Hematopoietic multipotent progenitor cell treated with erythropoietin and hydrocortisone succinate and interleukin-3 and kit ligand, for 6 days (in vitro differentiated cells): ENCODE measurements around the gene COX18.

Experiments
- DNase-seq: peaks from one replicate; pipeline ENCODE4 v3.0.0-alpha.2; 2015

The COX18 gene

GRCh38 chr4:73053076-73053475 lies 16.4 kb downstream of the COX18 start:
- no peak for DNase-seq

GRCh38 chr4:73051625-73052024 lies 17.9 kb downstream of the COX18 start:
- no peak for DNase-seq

GRCh38 chr4:73045879-73046278 lies 23.6 kb downstream of the COX18 start:
- no peak for DNase-seq

- DNase-seq, result no peak
Measured at GRCh38 chr4:73037057-73037456, 32.5 kb downstream of the COX18 start.

DNA sequence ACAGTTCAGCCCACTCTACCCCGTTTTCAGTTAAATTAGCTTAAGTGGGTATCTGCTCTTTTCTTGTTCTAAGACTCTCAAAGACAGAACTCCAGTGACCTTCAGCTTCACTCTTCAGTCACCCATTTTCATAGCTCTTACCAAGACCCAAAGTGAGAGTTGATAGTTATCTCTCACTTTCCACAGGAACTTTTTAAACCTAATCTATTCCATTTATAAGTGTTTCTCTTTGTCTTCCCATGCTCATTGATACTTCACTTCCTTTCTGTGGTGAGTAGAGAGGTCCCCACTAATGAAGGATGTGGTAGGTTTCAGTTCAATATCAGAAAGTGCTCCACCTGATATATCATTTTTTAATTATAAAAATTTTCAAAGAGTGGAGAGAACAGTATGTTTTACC lies 33.4 kb downstream of the COX18 start:
- DNase-seq, result no peak

- no peak for DNase-seq
Measured at GRCh38 chr4:73034896-73035295, 34.6 kb downstream of the COX18 start.

- DNase-seq, result peak; percentile 33
Measured at GRCh38 chr4:73028621-73029020, 40.9 kb downstream of the COX18 start.

GRCh38 chr4:73021634-73022033 lies 47.9 kb downstream of the COX18 start:
- DNase-seq, result peak; percentile 68

GRCh38 chr4:73019462-73020047 lies 50.0 kb downstream of the COX18 start:
- DNase-seq, result peak; percentile 83

DNA sequence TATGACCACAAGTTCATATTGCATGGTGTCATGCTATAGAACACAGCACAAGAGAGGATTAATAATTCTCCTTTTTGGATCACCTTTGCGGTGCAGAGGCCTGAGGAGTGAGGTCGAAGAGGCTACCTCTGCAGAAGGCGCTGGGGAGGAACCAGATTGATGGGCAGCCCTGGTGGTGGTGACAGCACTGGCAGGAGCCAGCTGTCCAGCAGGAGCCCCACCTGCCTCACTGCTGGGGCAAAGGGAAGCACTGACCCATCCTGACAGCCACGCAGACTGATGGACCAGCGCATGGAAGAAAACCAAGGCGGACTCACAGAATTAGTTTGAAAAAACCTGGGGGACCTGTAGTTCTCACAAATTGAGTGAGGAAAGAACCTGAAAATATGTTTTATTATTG lies 50.9 kb downstream of the COX18 start:
- no peak for DNase-seq

- no peak for DNase-seq
Measured at GRCh38 chr4:73013310-73013709, 56.2 kb downstream of the COX18 start.

GRCh38 chr4:73012673-73013072 lies 56.8 kb downstream of the COX18 start:
- no peak for DNase-seq

DNA sequence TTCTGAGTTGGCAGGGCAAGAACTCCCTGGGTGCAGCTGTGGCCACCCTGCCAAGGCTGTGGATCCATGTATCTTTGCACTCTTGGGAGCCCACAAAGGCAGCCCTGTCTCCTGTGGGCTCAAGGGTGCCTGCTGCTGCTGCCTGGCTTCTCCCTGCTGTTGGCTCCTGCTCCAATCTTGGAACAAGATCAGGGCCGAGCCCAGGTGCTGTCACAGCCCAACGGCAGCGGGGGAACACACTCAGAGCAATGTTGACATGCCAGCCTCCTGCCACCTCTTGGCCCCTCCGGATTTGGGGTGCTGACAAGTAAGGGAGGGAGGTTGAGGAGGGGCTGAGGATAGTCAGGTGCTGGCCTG lies 57.9 kb downstream of the COX18 start:
- no peak for DNase-seq

- DNase-seq, result no peak
Measured at GRCh38 chr4:73010789-73011628, 58.5 kb downstream of the COX18 start.

DNA sequence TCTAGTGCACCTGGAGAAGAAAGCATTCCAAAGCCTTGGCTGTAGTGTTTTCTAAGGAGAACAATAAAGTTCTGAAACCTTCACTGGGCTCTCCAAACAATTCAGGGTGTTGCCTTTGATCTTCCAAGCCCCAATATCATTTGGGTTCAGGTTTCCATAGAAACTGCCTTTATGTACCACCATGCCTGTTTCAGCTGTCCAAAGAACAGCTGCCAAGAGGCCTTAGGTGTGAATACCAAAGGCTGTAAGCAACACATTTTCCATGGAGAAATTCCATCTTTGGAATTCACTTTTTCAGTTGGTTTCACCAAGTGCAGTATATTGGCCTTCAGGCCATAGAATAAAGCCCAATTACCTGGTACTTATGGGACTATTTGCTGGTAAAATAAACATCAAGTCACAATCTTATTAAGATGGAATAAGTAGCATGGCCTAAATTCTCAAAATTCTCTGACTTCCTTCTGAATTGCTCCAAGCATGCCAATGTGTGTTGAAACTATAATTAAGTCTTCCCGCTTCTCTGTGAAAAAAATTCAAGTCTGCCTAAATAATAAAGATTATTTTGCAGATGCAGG lies 61.9 kb downstream of the COX18 start:
- no peak for DNase-seq

DNA sequence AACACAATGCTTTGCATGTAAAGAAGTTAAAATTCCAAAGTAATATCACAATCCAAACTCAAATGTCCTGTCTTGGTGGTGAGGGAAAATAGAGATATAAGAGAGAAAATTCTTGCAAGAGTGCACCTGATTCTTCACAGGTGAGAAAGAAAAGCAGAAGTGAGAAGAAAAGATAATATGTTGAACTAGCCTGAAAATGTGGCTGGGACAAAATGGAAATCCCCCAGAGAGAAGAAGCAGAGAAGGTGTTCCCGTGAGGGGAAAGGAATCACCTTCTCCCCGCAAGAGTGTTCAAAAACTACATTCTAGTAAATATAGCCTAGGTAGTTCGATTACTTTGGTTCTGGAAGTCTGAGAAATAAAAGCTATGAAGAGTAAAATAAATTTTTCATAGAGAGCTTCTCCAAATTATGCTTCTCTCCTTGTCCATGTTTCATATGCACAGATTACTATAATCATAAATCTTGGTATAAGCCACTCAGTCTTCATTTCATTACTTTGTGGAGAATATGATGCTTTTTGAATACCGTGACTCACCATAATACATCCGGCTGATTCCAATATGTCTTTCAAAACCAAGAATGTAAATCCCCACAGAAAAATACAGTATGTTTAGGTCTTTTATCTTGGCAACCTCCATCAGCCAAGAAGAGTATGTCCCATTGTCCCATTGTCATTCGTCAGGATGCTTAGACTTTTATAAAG lies 63.1 kb downstream of the COX18 start:
- no peak for DNase-seq

DNA sequence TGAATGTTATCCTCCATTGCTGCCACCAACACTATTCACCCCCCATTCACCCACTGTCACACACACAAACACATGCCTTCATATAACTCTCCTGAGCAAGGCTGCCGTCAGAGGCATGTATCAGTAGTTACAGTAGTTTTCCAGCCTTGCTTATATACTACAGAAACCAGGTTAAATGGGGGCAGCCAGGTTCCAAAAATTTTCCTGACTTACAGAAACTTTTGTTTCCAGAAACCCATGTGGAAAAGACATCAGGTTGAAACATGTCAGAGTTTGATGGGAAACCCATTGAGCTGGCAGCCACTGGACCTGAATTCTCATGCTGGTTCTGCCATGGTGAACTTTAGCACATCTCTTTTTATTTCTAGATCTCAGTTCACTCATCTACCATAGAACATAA lies 64.0 kb downstream of the COX18 start:
- DNase-seq, result no peak
